Loucy (cell line): Measurements from ENCODE around the gene ANO1.

Experiments used
- H2AFZ ChIP-seq: fragments of 200-600 bp; sonication (generic); 2 replicates; pipeline ENCODE4 v1.6.0; 2016; ENCODE audit warnings: antibody characterized with exemption, mild to moderate bottlenecking, low read length, moderate library complexity
- H3F3A ChIP-seq: fragments of 200-600 bp; 2 replicates; pipeline ENCODE4 v1.6.0; 2016; ENCODE audit warnings: antibody characterized with exemption, low read depth, mild to moderate bottlenecking
- H3K27me3 ChIP-seq: fragments of 200-600 bp; sonication (generic); 2 replicates; pipeline ENCODE4 v1.6.1; 2014; ENCODE audit warnings: low read length, mild to moderate bottlenecking; ENCODE audit not compliant: insufficient read depth, poor library complexity, severe bottlenecking
- H3K36me3 ChIP-seq: fragments of 200-600 bp; sonication (generic); 2 replicates; pipeline ENCODE4 v1.6.1; 2016; ENCODE audit warnings: low read length; ENCODE audit not compliant: insufficient read depth
- H3K4me1 ChIP-seq: fragments of 200-600 bp; sonication (generic); 2 replicates; pipeline ENCODE4 v1.5.1; 2014; ENCODE audit warnings: low read length, mild to moderate bottlenecking; ENCODE audit not compliant: insufficient read depth, poor library complexity, severe bottlenecking
- H3K4me2 ChIP-seq: fragments of 200-600 bp; sonication (generic); 2 replicates; pipeline ENCODE4 v1.6.0; 2014; ENCODE audit warnings: antibody characterized with exemption, low read length, low read depth, mild to moderate bottlenecking; ENCODE audit not compliant: poor library complexity, severe bottlenecking
- H3K4me3 ChIP-seq: fragments of 200-600 bp; sonication (generic); 2 replicates; pipeline ENCODE4 v1.5.1; 2014; ENCODE audit warnings: low read length, mild to moderate bottlenecking, mixed read lengths; ENCODE audit not compliant: poor library complexity, severe bottlenecking
- H3K79me2 ChIP-seq: fragments of 200-600 bp; sonication (generic); 2 replicates; pipeline ENCODE4 v1.6.1; 2014; ENCODE audit warnings: low read length; ENCODE audit not compliant: insufficient read depth
- H3K9ac ChIP-seq: fragments of 200-600 bp; sonication (generic); 2 replicates; pipeline ENCODE4 v1.6.0; 2014; ENCODE audit warnings: mild to moderate bottlenecking, low read depth, low read length, moderate library complexity; ENCODE audit not compliant: poor library complexity, severe bottlenecking
- H3K9me2 ChIP-seq: fragments of 200-600 bp; sonication (generic); replicated peaks from 2 replicates; pipeline ENCODE4 v1.6.1; 2016; ENCODE audit warnings: low read depth, low read length, mixed read lengths
- H3K9me3 ChIP-seq: fragments of 200-600 bp; sonication (generic); 2 replicates; pipeline ENCODE4 v1.6.1; 2014; ENCODE audit warnings: mild to moderate bottlenecking, antibody characterized with exemption, low read length, low read depth; ENCODE audit not compliant: insufficient read depth
- H4K20me1 ChIP-seq: fragments of 200-600 bp; sonication (generic); 2 replicates; pipeline ENCODE4 v1.6.0; 2014; ENCODE audit warnings: antibody characterized with exemption, low read length, mild to moderate bottlenecking; ENCODE audit not compliant: insufficient read depth, poor library complexity, severe bottlenecking
- CTCF ChIP-seq: fragments of 200-600 bp; sonication (generic); conservative IDR thresholded peaks from 2 replicates; pipeline ENCODE4 v1.5.1; 2014; ENCODE audit warnings: mild to moderate bottlenecking, antibody characterized with exemption, low read length
- EZH2phosphoT487 ChIP-seq: fragments of 200-600 bp; IDR thresholded peaks from 2 replicates; pipeline ENCODE4 v1.6.1; 2018; ENCODE audit warnings: antibody characterized with exemption, mild to moderate bottlenecking, moderate library complexity, borderline replicate concordance

The ANO1 gene

GRCh38 chr11:70206226-70206981 is 128.3 kb downstream of the ANO1 start:
- TF ChIP-seq EZH2phosphoT487, result no peak
- no peak for TF ChIP-seq CTCF
- Histone ChIP-seq H3K9me2 (no peaks in the 10 kb centered on the region), H2AFZ (no peak overlapping the region), H3K9ac (no peak overlapping the region), H3K4me3 (no peak overlapping the region), H3K4me2 (peak overlapping the region; percentile 91), H3F3A (no peaks in the 10 kb centered on the region), H3K9me3 (no peaks in the 10 kb centered on the region), H3K36me3 (peaks cover 20% of the 10 kb centered on the region; the same call in 1 of the 2 replicates), H4K20me1 (peaks cover 57% of the 10 kb centered on the region), H3K79me2 (peaks cover 53% of the 10 kb centered on the region), H3K4me1 (peaks cover 28% of the 10 kb centered on the region), H3K27me3 (peaks cover 6% of the 10 kb centered on the region)

- H3K4me1 ChIP-seq, result peaks cover 26% of the 10 kb centered on the region
- peaks cover 53% of the 10 kb centered on the region for H3K79me2 ChIP-seq
- no peak overlapping the region for H3K9ac ChIP-seq
- H3K9me3 ChIP-seq, result no peaks in the 10 kb centered on the region
- H3K4me3 ChIP-seq, result no peak overlapping the region
- no peak overlapping the region for H2AFZ ChIP-seq
- H3K36me3 ChIP-seq, result peaks cover 20% of the 10 kb centered on the region; the same call in 1 of the 2 replicates
- H3K27me3 ChIP-seq, result peaks cover 6% of the 10 kb centered on the region
- peak overlapping the region; percentile 91 for H3K4me2 ChIP-seq
- no peaks in the 10 kb centered on the region for H3K9me2 ChIP-seq
- TF ChIP-seq EZH2phosphoT487 (no peak), CTCF (no peak)
- peaks cover 57% of the 10 kb centered on the region for H4K20me1 ChIP-seq
- no peaks in the 10 kb centered on the region for H3F3A ChIP-seq
Measured at GRCh38 chr11:70206982-70207376, 128.9 kb downstream of the ANO1 start.

- no peak overlapping the region for H3K4me3 ChIP-seq
- no peaks in the 10 kb centered on the region for H3F3A ChIP-seq
- peaks cover 20% of the 10 kb centered on the region; the same call in 1 of the 2 replicates for H3K36me3 ChIP-seq
- H3K79me2 ChIP-seq, result peaks cover 53% of the 10 kb centered on the region
- H3K27me3 ChIP-seq, result peaks cover 6% of the 10 kb centered on the region
- no peak overlapping the region for H3K9ac ChIP-seq
- H3K9me3 ChIP-seq, result no peaks in the 10 kb centered on the region
- peaks cover 19% of the 10 kb centered on the region for H3K4me1 ChIP-seq
- peak overlapping the region; percentile 91 for H3K4me2 ChIP-seq
- H3K9me2 ChIP-seq, result no peaks in the 10 kb centered on the region
- peaks cover 57% of the 10 kb centered on the region for H4K20me1 ChIP-seq
- no peak overlapping the region for H2AFZ ChIP-seq
- TF ChIP-seq EZH2phosphoT487, result no peak
- no peak for TF ChIP-seq CTCF
Measured at GRCh38 chr11:70207531-70208131, 129.5 kb downstream of the ANO1 start.
